Measurements from ENCODE around the gene RNF41. TPM values are rescaled to one million over a fixed set of nuclear protein-coding genes. Genes with fewer than 3 reads are reported as not detected.

RNF41 gene
- total and polyA plus RNA-seq, 2 of the 13 experiments (the other 11 are each of a cell fraction or from before 2014, with no cell fraction given): 27.1 to 39.4 TPM

DNA sequence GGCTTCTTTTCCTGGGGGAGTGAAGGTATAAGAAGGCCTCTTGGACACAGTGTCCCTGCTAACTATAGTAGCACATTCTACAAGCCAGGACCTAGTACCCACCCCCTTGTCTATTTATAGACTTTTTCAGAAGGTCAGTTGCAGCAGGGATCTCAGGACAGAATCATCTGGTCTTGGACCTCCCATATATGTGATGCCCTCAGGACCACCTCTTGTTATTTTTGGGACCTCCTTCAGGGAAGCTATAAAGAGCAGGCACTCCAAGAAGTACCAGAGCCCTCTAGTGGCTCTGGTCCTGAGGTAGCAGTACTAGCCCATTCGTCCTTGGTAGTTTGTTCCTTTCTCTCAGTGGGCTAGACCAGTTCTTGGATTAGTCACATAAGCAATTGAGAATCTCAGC is 49.3 kb upstream of the RNF41 start:
- 89% methylated on average over 1 of the region's 1 CpG for WGBS (ENCODE audit: low lambda C conversion rate)
- Histone ChIP-seq H3K9ac (ENCODE audit: insufficient read depth, low read depth, low read length) (no peak overlapping the region), H3K4me2 (ENCODE audit: low read depth, low read length) (no peak overlapping the region), H3K9me3 (ENCODE audit: low read length) (no peaks in the 10 kb centered on the region), H3K4me3 (replicated peaks in 1 of 3; ENCODE audit: insufficient read depth in 1 of 3, low read depth in 2 of 3, low read length in 3 of 3) (no peak overlapping the region), H3K36me3 (replicated peaks in 1 of 2; ENCODE audit: control insufficient read depth in 1 of 2, insufficient read depth in 2 of 2, low read length in 2 of 2) (peaks cover 26 to 41% of the 10 kb centered on the region in 2 experiments; a peak in 4 of 5 replicates), H3K4me1 (ENCODE audit: insufficient read depth, low read length) (peaks cover 9% of the 10 kb centered on the region), H3K27ac (ENCODE audit: extremely low read length, insufficient read depth, low read length) (no peak overlapping the region), H2AFZ (ENCODE audit: low read length) (no peak overlapping the region), H4K20me1 (ENCODE audit: insufficient read depth, low read length) (no peaks in the 10 kb centered on the region), H3K27me3 (ENCODE audit: control insufficient read depth in 1 of 2, insufficient read depth in 2 of 2, low read length in 2 of 2) (no peaks in the 10 kb centered on the region; a peak in 1 of 5 replicates), H3K79me2 (ENCODE audit: insufficient read depth, low read length) (no peaks in the 10 kb centered on the region)
- intact Hi-C loops (cut with micrococcal nuclease; ENCODE audit: unreplicated experiment) (no loop called here), in situ Hi-C loops (cut with HindIII; ENCODE audit: extremely low pct_ligation_motif_present, low pct_unique_long_range_greater_than_20kb) (no loop called here)
- ATAC-seq (peak; percentile 19), FAIRE-seq (peak; percentile 64), DNase-seq (ENCODE audit: low spot score) (no peak)
- BruUV-seq (replicated peaks): no TSS peak
- ChIA-PET POLR2A (interaction anchor here (1.1 to 3.7 kb wide), 3 partner anchors 28 to 65 kb away, joined by 3 to 9 read pairs (median 4); partner anchors contain the start of gene CNPY2), CTCF (ENCODE audit: low intra/inter-chr PET ratio, low total read pairs) (no interaction called here)
- TF ChIP-seq NKX3-1 (CRISPR knock-in tag; IDR thresholded peaks at IDR 0.05) (no peak), ZNF816 (CRISPR knock-in tag; IDR thresholded peaks at IDR 0.05; ENCODE audit: borderline replicate concordance) (no peak), SATB2 (CRISPR knock-in tag; IDR thresholded peaks at IDR 0.05) (no peak), ZNF331 (CRISPR knock-in tag; IDR thresholded peaks at IDR 0.05) (0 out of 2 replicates have a peak, but pooled peaks have one; percentile 9), SIN3A (IDR thresholded peaks at IDR 0.05; ENCODE audit: borderline replicate concordance, low read depth, low read length) (no peak), HDAC2 (CRISPR knock-in tag; IDR thresholded peaks at IDR 0.05) (no peak), CC2D1A (CRISPR knock-in tag; IDR thresholded peaks at IDR 0.05) (no peak), CEBPG (CRISPR knock-in tag; IDR thresholded peaks at IDR 0.05) (no peak), RAD21 (CRISPR knock-in tag; IDR thresholded peaks at IDR 0.05) (no peak), RORA (CRISPR knock-in tag; IDR thresholded peaks at IDR 0.05) (no peak), YY1 (IDR thresholded peaks at IDR 0.05; ENCODE audit: insufficient read depth, insufficient replicate concordance, low read depth, low read length) (no peak), STAG1 (CRISPR knock-in tag; IDR thresholded peaks at IDR 0.05) (peak; percentile 33), ZNF292 (CRISPR knock-in tag; IDR thresholded peaks at IDR 0.05; ENCODE audit: borderline replicate concordance, low read depth) (no peak), ZNF549 (CRISPR knock-in tag; IDR thresholded peaks at IDR 0.05) (no peak)
- TF ChIP-seq, protein P1, sequence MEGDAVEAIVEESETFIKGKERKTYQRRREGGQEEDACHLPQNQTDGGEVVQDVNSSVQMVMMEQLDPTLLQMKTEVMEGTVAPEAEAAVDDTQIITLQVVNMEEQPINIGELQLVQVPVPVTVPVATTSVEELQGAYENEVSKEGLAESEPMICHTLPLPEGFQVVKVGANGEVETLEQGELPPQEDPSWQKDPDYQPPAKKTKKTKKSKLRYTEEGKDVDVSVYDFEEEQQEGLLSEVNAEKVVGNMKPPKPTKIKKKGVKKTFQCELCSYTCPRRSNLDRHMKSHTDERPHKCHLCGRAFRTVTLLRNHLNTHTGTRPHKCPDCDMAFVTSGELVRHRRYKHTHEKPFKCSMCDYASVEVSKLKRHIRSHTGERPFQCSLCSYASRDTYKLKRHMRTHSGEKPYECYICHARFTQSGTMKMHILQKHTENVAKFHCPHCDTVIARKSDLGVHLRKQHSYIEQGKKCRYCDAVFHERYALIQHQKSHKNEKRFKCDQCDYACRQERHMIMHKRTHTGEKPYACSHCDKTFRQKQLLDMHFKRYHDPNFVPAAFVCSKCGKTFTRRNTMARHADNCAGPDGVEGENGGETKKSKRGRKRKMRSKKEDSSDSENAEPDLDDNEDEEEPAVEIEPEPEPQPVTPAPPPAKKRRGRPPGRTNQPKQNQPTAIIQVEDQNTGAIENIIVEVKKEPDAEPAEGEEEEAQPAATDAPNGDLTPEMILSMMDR (CRISPR knock-in tag; IDR thresholded peaks at IDR 0.05): peak; percentile 62
- TF ChIP-seq, protein P2, sequence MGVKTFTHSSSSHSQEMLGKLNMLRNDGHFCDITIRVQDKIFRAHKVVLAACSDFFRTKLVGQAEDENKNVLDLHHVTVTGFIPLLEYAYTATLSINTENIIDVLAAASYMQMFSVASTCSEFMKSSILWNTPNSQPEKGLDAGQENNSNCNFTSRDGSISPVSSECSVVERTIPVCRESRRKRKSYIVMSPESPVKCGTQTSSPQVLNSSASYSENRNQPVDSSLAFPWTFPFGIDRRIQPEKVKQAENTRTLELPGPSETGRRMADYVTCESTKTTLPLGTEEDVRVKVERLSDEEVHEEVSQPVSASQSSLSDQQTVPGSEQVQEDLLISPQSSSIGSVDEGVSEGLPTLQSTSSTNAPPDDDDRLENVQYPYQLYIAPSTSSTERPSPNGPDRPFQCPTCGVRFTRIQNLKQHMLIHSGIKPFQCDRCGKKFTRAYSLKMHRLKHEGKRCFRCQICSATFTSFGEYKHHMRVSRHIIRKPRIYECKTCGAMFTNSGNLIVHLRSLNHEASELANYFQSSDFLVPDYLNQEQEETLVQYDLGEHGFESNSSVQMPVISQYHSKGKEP (CRISPR knock-in tag; IDR thresholded peaks at IDR 0.05): no peak

Measured in HepG2 (cell line).